H1 (cell line): ENCODE measurements around the gene AVPR2. TPM values are rescaled to one million over a fixed set of nuclear protein-coding genes. Genes with fewer than 3 reads are reported as not detected.

Experiments used
- CTCF ChIA-PET: fragments of 300-600 bp; sonication (Branson Sonifier 250); formaldehyde crosslinking; loops from one replicate; lab custom pipeline; 2021; ENCODE audit not compliant: partially characterized antibody; lab: Charles Lee
- POLR2A ChIA-PET: fragments of 300-600 bp; sonication (Branson Sonifier 250); formaldehyde crosslinking; loops from one replicate; lab custom pipeline; 2021; ENCODE audit warnings: inconsistent platforms; ENCODE audit not compliant: partially characterized antibody; lab: Charles Lee
- DNase-seq, 2 experiments: peaks; one replicate each; pipeline versions ENCODE4 v3.0.0 to v3.0.0-alpha.2; 2010 to 2022; ENCODE audit warnings: low spot score in 2 of 2, low read depth in 1 of 2, mixed read lengths in 1 of 2
- FAIRE-seq: peaks from 2 replicates; lab custom pipeline; 2011; peaks lifted over from hg19 to GRCh38; lab: Jason Lieb, UNC
- H2AFZ ChIP-seq: 2 replicates; pipeline ENCODE4 v1.8.1; 2012; ENCODE audit warnings: low read length, inconsistent platforms
- H2AK5ac ChIP-seq: 2 replicates; pipeline ENCODE4 v1.6.1; 2013; ENCODE audit warnings: low read depth, low read length
- H2BK120ac ChIP-seq: replicated peaks from 2 replicates; pipeline ENCODE3; 2013; ENCODE audit warnings: low read depth, low read length, inconsistent platforms
- H2BK12ac ChIP-seq: 2 replicates; pipeline ENCODE4 v1.6.1; 2013; ENCODE audit warnings: low read depth, low read length
- H2BK15ac ChIP-seq: 2 replicates; pipeline ENCODE4 v1.6.1; 2013; ENCODE audit warnings: low read length
- H2BK20ac ChIP-seq: 2 replicates; pipeline ENCODE4 v1.6.1; 2013; ENCODE audit warnings: low read length
- H2BK5ac ChIP-seq: 2 replicates; pipeline ENCODE4 v1.6.1; 2013; ENCODE audit warnings: low read depth, low read length
- H3K14ac ChIP-seq: 2 replicates; pipeline ENCODE4 v1.6.1; 2013; ENCODE audit warnings: inconsistent platforms; ENCODE audit not compliant: insufficient read length
- H3K18ac ChIP-seq: 2 replicates; pipeline ENCODE4 v1.6.1; 2013; ENCODE audit warnings: low read length; ENCODE audit errors: extremely low read depth
- H3K23ac ChIP-seq: 2 replicates; pipeline ENCODE4 v1.6.1; 2013; ENCODE audit warnings: inconsistent platforms; ENCODE audit not compliant: insufficient read length
- H3K23me2 ChIP-seq: 2 replicates; pipeline ENCODE4 v1.6.1; 2013; ENCODE audit warnings: low read depth, low read length
- H3K27ac ChIP-seq: 2 replicates; pipeline ENCODE4 v1.6.1; 2011; ENCODE audit warnings: low read depth, low read length, inconsistent platforms
- H3K27me3 ChIP-seq, 4 experiments: replicated peaks in 1 of 4; 1 replicate in 1 of 4; 2 replicates in 3 of 4; pipeline versions ENCODE4 v1.6.1 to v1.8.1; 2011 to 2013; ENCODE audit warnings: low read length in 3 of 4, mild to moderate bottlenecking in 3 of 4, inconsistent platforms in 2 of 4, mixed read lengths in 2 of 4, moderate library complexity in 1 of 4; ENCODE audit not compliant: control insufficient read depth in 3 of 4, insufficient read depth in 3 of 4; ENCODE audit errors: extremely low read depth in 1 of 4
- H3K36me3 ChIP-seq, 4 experiments: 2 replicates each; pipeline versions ENCODE4 v1.6.1 to v1.8.1; 2011 to 2013; ENCODE audit warnings: mild to moderate bottlenecking in 4 of 4, low read length in 3 of 4, moderate library complexity in 2 of 4, control low read depth in 1 of 4, inconsistent platforms in 1 of 4; ENCODE audit not compliant: insufficient read depth in 4 of 4, control insufficient read depth in 2 of 4
- H3K4ac ChIP-seq: replicated peaks from 2 replicates; pipeline ENCODE3; 2013; ENCODE audit warnings: low read length, low read depth, mixed read lengths, inconsistent platforms; ENCODE audit not compliant: insufficient read length
- H3K4me1 ChIP-seq, 4 experiments: replicated peaks in 1 of 4; 1 replicate in 1 of 4; 2 replicates in 3 of 4; pipeline versions ENCODE4 v1.6.1 to v1.8.1; 2011 to 2013; ENCODE audit warnings: low read length in 3 of 4, inconsistent platforms in 2 of 4, mixed read lengths in 1 of 4; ENCODE audit not compliant: insufficient read depth in 4 of 4, control insufficient read depth in 3 of 4
- H3K4me2 ChIP-seq, 2 experiments: 2 replicates each; pipeline versions ENCODE4 v1.6.1 to v1.8.1; 2011 to 2013; ENCODE audit warnings: low read depth in 2 of 2, low read length in 2 of 2, control low read depth in 1 of 2, inconsistent platforms in 1 of 2, mild to moderate bottlenecking in 1 of 2; ENCODE audit not compliant: insufficient read depth in 1 of 2
- H3K4me3 ChIP-seq, 4 experiments: fragments of 200-600, 300-600 bp in 1 of 4; sonication (generic), shearing (Covaris generic), sonication (Bioruptor Twin) in 1 of 4; 2 replicates each; pipeline versions ENCODE4 v1.5.1 to v1.8.1; 2011 to 2016; ENCODE audit warnings: low read length in 4 of 4, low read depth in 3 of 4, control low read depth in 2 of 4, inconsistent platforms in 2 of 4, mild to moderate bottlenecking in 2 of 4, mixed read lengths in 1 of 4, moderate library complexity in 1 of 4; ENCODE audit not compliant: insufficient read depth in 2 of 4; ENCODE audit errors: extremely low read depth in 1 of 4
- H3K56ac ChIP-seq: replicated peaks from 2 replicates; pipeline ENCODE3; 2013; ENCODE audit warnings: low read depth, mild to moderate bottlenecking, mixed read lengths, low read length, inconsistent platforms; ENCODE audit not compliant: insufficient read length
- H3K79me1 ChIP-seq: 2 replicates; pipeline ENCODE4 v1.6.1; 2013; ENCODE audit warnings: low read depth, low read length, control low read depth
- H3K79me2 ChIP-seq, 2 experiments: 2 replicates each; pipeline versions ENCODE4 v1.6.1 to v1.8.1; 2012 to 2013; ENCODE audit warnings: low read length in 2 of 2, mild to moderate bottlenecking in 2 of 2, inconsistent platforms in 1 of 2; ENCODE audit not compliant: insufficient read depth in 2 of 2, control insufficient read depth in 1 of 2
- H3K9ac ChIP-seq, 4 experiments: replicated peaks in 1 of 4; 1 replicate in 1 of 4; 2 replicates in 3 of 4; pipeline versions ENCODE4 v1.6.1 to v1.8.1; 2011 to 2013; ENCODE audit warnings: low read depth in 3 of 4, low read length in 3 of 4, control low read depth in 2 of 4, mild to moderate bottlenecking in 2 of 4, moderate library complexity in 2 of 4, inconsistent platforms in 1 of 4; ENCODE audit errors: extremely low read depth in 1 of 4
- H3K9me3 ChIP-seq, 2 experiments: 2 replicates each; pipeline versions ENCODE4 v1.6.1 to v1.8.1; 2012 to 2013; ENCODE audit warnings: mild to moderate bottlenecking in 2 of 2, moderate library complexity in 2 of 2, control low read depth in 1 of 2, inconsistent platforms in 1 of 2, low read depth in 1 of 2, low read length in 1 of 2, mixed read lengths in 1 of 2; ENCODE audit not compliant: insufficient read depth in 2 of 2
- H4K20me1 ChIP-seq, 2 experiments: replicated peaks in 1 of 2; 2 replicates each; pipeline versions ENCODE3 to v1.8.1; 2011 to 2013; ENCODE audit warnings: inconsistent platforms in 2 of 2, low read length in 2 of 2, mild to moderate bottlenecking in 1 of 2; ENCODE audit not compliant: insufficient read depth in 2 of 2, control insufficient read depth in 1 of 2
- H4K5ac ChIP-seq: 2 replicates; pipeline ENCODE4 v1.6.1; 2013; ENCODE audit warnings: low read length, low read depth, mixed read lengths, inconsistent platforms; ENCODE audit not compliant: insufficient read length
- H4K8ac ChIP-seq: 2 replicates; pipeline ENCODE4 v1.8.0; 2013; ENCODE audit warnings: mild to moderate bottlenecking, moderate library complexity, low read length, inconsistent platforms; ENCODE audit not compliant: insufficient read depth; ENCODE audit errors: extremely low read depth
- H4K91ac ChIP-seq: replicated peaks from 2 replicates; pipeline ENCODE3; 2013; ENCODE audit warnings: low read length, mixed read lengths, inconsistent platforms; ENCODE audit not compliant: insufficient read length
- CREB1 ChIP-seq: IDR thresholded peaks from 2 replicates; pipeline ENCODE4 v1.6.1; 2012; ENCODE audit warnings: inconsistent platforms
- POLR2AphosphoS5 ChIP-seq: IDR thresholded peaks from 2 replicates; pipeline ENCODE4 v1.6.1; 2011; ENCODE audit warnings: low read depth, low read length
- WGBS, 2 experiments: shearing (Covaris generic) in 1 of 2; methylation state at CpG; one replicate each; pipeline versions ENCODE4 v1.1.6 to v1.1.7; 2013 to 2015; ENCODE audit warnings: low lambda C conversion rate in 2 of 2, mixed read lengths in 2 of 2, inconsistent platforms in 1 of 2, low coverage in 1 of 2, missing lambda C conversion rate in 1 of 2; ENCODE audit not compliant: insufficient replicate concordance in 2 of 2, insufficient coverage in 1 of 2, insufficient read length in 1 of 2; ENCODE audit errors: extremely low coverage in 1 of 2, missing lambda C conversion rate in 1 of 2; 5-methylcytosine and 5-hydroxymethylcytosine counted together
- polyA plus RNA-seq, 7 experiments: library from polyadenylated mRNA; depleted of rRNA in 3 of 7; stranded (reverse) in 5 of 7; unstranded in 2 of 7; fragments of >200 nt in 5 of 7; fragments of 200-250 nt in 2 of 7; gene quantifications; 1 replicate in 5 of 7; 2 replicates in 1 of 7; 4 replicates in 1 of 7; pipeline versions ENCODE4 v1.2.1 to v1.2.3, GENCODE V29; 2011 to 2013; ENCODE audit warnings: missing spikeins in 2 of 7, mixed read lengths in 2 of 7
- total RNA-seq: library from RNA; stranded (reverse); fragmentation: NEBNext Ultra II Directional; extraction: Animal tissue kit (Norgen Biotek cat#: 25700); gene quantifications from 2 replicates; pipeline ENCODE4 v1.2.1, GENCODE V29; 2021

AVPR2 gene
- total and polyA plus RNA-seq, 2 of the 8 experiments (the other 6 are each of a cell fraction or from before 2014, with no cell fraction given), result 0.09 TPM; not detected in 1

DNA sequence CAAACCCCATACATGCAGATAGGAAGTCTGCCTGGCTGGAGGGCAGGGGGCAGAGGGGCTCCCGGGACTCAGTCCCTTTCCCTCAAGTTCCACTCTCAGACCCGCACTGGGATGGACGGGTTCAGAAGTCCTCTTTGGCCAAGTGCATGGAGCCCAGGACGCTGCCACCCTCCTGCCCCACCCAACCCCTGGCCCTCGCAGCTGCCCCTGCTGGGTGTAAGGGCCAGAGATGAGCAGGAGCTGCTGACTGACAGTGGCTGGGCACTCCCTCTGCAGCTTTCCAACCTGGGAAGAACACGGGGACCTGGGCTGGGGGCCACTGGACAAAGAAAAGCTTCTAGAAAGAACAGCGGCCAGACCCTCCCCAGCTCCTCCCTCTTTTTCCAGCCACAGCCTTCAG, 21.9 kb upstream of the AVPR2 start:
- H2BK20ac ChIP-seq, result no peak overlapping the region
- peaks cover 8% of the 10 kb centered on the region; the same call in 1 of the 2 replicates for H3K23me2 ChIP-seq
- H3K4me3 ChIP-seq, result no peak overlapping the region
- H3K79me1 ChIP-seq, result no peaks in the 10 kb centered on the region
- no peak overlapping the region for H3K9ac ChIP-seq
- H2BK120ac ChIP-seq, result peak overlapping the region; percentile 10
- H4K8ac ChIP-seq, result no peak overlapping the region
- no peaks in the 10 kb centered on the region; a peak in 1 of 4 replicates for H3K79me2 ChIP-seq
- H2BK15ac ChIP-seq, result no peak overlapping the region
- H2AFZ ChIP-seq, result no peak overlapping the region
- peaks cover 0 to 4% of the 10 kb centered on the region in 2 experiments for H4K20me1 ChIP-seq
- no peak overlapping the region for H3K23ac ChIP-seq
- peak overlapping the region in 1 of 2 experiments; percentile 20; a peak in 1 of 4 replicates for H3K4me2 ChIP-seq
- CTCF ChIA-PET, result interaction anchor here (0.6 to 1.9 kb wide), 4 partner anchors 30 to 116 kb away, joined by 3 to 4 read pairs (median 3); no protein-coding TSS in a partner anchor
- FAIRE-seq, result no peak
- H3K4me1 ChIP-seq, result peaks cover 4 to 55% (median 34%) of the 10 kb centered on the region in 4 experiments
- H2BK12ac ChIP-seq, result no peak overlapping the region
- POLR2A ChIA-PET, result interaction anchor here (1.0 to 1.2 kb wide), 4 partner anchors 10 to 79 kb away, joined by 3 read pairs; no protein-coding TSS in a partner anchor
- no peak overlapping the region for H4K5ac ChIP-seq
- WGBS, 2 experiments, result 67% methylated on average over 3 of the region's 7 CpGs; no CpG with 5 or more reads in 1 of the 2 experiments
- H3K27ac ChIP-seq, result no peak overlapping the region
- H2BK5ac ChIP-seq, result no peak overlapping the region
- DNase-seq, result no peak
- H3K18ac ChIP-seq, result no peak overlapping the region; the same call in 1 of the 2 replicates
- H3K4ac ChIP-seq, result no peak overlapping the region
- no peaks in the 10 kb centered on the region for H3K36me3 ChIP-seq
- no peak overlapping the region for H3K14ac ChIP-seq
- H3K9me3 ChIP-seq, result no peaks in the 10 kb centered on the region
- H2AK5ac ChIP-seq, result no peak overlapping the region
- TF ChIP-seq CREB1, result no peak
- no peak for TF ChIP-seq POLR2AphosphoS5
- H3K27me3 ChIP-seq, result peaks cover 0 to 12% (median 0%) of the 10 kb centered on the region in 4 experiments; a peak in 3 of 7 replicates
- H4K91ac ChIP-seq, result no peak overlapping the region
- no peak overlapping the region for H3K56ac ChIP-seq
